ENCODE measurements around the gene OR7D2.

Gene OR7D2

GRCh38 chr19:9205501-9206113 is 26.8 kb downstream of the OR7D2 start:
- peak; percentile 30 for DNase-seq (ENCODE audit: low read depth)

DNA sequence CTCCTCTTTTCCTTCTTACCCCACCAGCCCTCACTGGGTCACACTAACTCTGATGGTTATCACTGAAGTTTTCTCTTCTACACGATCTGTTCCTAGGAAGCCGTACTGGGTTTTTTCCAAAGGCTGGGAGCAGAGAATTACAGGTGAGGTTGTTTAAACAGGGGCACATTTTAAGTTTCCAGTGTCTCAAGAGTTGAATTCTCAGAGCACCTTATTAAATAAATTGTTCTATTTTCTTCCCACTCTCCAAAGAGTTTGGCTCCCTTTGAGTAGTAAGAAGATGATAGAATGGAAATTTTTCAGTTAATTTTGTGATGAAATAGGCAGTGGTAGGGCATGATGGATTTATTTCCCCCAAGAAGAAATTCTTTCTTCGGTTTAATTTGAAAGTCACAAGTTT is 40.7 kb downstream of the OR7D2 start, which contains the start of gene OR7D4:
Gene OR7D4 (minus strand): TSS at position 101 of the 400 bp plus-strand sequence. CDS start 4,752 bp downstream, outside the sequence.
- DNase-seq (ENCODE audit: low read depth), result no peak

Data from GM04504 (cell line).